Stimulated activated CD8-positive, alpha-beta memory T cell treated with anti-CD3 and anti-CD28 coated beads, Interleukin-15, amount 100 ng/mL, for 4 hours (primary cell): ENCODE results near the gene HDAC4.

ENCODE experiments used
- DNase-seq, 2 donors: peaks; one replicate each; pipeline ENCODE4 v3.0.0-alpha.2; 2020; ENCODE audit warnings: low read depth in 2 of 2

The HDAC4 gene

DNA sequence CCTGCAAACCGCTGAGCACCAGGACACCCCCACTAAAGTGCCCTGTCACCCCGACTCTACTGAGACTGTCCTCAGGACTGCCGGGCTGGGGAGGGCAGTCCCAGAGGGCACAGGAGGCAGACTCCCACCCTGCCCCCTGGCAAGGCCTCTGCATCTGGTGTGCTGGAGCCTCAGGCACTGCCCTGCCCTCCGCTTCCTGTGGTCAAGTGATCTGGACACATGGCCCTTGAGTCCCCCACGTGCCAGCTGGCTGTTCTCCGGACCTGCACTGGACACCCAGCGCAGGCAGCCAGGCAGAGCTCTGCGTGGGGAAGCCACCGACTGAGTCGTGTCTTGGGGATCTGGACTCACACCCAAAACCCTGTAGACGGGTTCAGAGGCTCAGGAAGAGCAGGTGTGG lies 335.3 kb downstream of the HDAC4 start:
- no peak for DNase-seq

DNA sequence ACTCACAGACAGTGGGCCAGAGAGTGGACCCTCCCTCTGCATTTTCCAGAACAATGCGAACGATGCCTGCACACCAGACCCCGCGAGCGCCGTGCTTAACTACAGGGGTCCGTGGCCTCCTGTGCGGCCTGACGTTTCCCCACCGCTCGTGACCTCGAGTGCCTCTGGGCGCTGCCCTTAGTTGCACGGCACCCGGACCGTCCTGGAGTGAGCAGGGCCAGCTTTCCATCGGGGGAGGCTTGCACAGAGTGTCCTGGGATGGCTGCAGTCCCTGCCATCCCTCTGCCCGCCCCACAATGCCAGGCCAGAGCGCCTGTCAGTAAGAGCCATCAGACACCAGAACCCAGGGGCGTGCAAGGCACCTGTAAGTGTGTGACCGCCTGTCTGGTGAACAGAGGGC lies 335.9 kb downstream of the HDAC4 start:
- DNase-seq = no peak

DNA sequence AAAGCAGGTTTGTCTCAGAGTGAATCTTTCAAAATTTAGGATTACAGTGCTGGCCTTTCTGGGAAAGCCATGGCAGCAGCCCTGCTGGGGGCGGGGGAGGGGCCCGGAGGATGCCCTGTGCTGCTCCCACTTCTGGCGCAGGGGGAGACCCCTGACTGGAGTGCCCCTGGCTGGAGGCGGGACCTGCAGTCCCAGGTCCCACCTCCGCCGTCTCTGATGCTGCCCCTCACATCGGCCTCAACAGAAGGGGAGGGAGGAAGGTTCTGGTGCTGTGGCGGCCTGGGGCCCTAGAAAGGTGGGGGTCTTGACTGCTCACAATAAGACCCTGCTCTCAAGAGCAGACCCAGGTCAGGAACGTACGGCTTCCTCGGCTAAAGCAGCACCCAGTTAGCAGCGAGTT lies 336.6 kb downstream of the HDAC4 start:
- no peak for DNase-seq

DNA sequence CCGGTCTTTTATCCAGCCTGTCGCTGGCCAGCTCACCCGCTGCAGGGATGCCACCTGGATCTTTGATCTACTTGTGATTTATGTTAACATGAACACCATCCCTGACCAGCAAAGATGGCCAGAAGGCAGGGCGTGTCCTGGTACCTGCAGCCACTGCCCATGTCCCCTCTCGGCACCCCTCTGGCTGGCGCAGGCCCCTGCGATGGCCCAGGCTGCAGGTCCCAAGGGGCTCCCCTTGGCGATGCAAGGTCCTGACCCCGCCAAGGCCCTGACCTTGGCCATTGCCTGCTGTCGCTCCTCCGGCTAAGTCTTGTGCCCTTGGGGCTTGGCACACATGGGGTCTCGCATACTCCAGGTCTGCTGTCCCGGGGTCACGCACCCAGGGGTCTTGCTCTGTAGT lies 338.1 kb downstream of the HDAC4 start:
- no peak for DNase-seq

DNA sequence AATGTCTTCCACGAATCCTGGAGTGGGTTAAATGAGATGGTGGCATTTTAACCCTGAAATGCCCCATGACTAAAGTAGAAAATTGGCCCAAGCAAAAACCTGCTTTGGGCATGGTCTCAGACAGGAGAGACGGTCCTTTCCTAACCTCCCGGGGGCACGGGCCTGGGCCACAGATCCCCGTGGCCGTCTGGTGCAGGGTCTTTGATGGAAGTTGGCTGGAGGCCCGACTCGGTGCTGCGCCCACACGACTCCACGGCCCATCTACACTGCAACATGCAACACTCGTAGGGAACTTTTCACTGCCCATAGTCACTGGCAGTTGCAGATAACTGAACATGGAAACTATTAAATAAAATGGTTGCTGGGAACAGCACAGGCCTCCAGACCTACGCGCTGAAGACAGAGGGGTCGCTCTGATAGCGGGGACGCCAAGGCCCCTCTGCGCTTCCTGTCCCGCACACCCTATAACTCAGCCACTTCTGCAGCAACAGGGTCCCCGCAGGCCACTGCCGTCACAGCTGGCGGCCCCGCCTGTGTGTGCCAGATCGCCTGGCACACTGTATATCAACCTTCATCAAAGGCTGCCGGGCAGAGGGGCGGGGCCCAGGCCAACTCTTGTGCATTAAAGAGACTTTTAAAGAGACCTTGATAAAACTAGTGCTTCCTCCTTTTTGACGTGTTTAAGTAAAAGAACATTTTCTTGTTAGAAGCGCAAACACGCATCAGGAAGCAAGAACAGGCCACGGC lies 338.8 kb downstream of the HDAC4 start:
- DNase-seq = no peak

DNA sequence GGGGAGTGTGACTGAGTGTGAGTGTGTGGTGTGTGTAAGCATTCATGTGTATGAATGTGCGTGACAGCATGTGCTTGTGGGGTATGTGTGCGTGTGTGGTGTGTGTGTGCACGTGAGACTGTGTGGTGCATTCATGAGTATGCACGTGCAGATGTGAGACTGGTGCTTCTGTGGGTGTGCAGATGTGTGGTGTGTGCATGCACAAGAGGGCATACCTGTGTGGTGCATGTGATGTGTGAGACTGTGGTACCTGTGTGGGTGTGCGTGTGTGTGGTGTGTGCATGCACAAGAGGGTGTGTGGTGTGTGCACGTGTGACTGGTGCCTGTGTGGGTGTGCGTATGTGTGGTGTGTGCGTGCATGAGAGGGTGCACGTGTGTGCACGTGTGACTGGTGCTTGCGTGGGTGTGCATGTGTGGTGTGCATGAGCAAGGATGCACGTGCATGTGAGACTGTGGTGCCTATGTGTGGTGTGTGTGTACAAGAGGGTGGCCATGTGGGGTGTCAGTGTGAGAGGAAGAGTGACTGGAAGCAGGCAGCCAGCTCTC lies 339.6 kb downstream of the HDAC4 start:
- no peak for DNase-seq

DNA sequence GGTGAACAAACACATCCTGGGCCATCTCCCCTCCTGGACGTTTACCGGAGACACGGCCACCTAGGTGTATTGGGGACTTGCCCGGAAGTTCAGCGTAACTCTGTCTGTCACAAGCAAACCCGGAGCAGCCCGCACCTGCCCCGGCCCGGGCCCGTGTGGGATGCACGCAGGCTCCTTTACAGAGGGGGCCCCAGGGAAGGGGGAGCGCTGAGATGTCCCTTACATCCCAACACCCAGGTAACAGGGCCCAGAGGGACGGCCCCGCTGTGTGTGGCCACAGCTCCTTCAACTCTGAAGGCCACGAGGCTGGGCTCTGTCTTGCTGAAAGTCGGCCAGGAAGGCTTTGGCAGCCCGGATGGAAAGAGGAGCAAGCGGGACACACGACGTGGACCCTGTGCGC lies 340.1 kb downstream of the HDAC4 start:
- DNase-seq = no peak

DNA sequence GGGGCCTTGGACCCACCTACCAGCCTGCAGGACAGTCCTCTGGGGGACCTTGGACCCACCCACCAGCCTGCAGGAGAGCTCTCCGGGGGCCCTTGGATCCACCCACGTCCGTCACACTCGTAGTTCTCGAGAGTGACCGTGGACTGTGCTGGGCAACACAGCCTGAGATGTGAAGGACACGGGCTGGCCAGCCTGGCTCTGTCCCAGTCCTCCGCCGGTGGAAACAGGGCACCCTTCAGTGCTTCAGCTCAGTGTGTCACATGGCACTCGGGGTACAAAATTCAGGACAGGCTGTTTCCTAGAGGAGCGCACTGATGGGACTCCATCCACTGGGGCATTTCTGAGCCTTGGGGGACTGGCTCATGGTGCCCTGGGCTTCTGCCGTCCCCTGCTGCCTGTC lies 341.0 kb downstream of the HDAC4 start:
- DNase-seq = no peak

DNA sequence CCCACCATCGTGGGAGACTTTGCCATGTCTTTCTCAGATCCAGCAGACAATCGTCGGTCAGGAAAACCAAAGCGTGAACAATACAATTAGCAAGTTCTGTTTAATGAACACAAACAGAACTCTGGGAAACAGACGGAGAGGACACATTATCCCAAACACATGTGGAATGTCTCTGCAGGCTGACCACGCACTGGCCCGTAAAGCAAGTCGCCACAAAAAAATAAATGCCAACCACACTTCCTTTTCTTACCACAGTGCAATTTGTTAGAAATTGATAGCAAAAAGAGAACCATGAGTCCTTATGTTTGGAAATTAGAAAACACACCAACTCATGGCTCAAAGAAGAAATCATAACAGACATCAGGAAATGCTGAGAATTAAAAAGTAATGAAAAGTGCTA lies 342.1 kb downstream of the HDAC4 start:
- DNase-seq = no peak

DNA sequence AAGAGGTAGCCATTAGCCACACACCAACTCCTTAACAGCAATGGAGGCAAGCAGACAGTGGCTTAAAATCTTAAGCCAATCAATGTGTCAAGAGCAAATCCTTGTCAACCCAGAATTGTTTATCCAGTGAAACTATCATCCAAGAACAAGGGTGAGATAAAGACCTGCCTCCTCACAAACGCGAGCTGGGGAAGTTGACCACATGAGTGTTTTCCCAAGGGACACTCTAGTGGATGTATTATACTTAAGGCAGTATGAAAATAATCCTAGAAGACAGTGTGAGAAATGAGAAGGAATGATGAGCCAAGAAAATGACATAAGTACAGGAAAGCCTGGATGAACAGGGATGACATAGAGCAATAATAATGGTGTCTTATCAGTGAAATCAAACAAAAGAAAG lies 343.3 kb downstream of the HDAC4 start:
- DNase-seq = no peak

DNA sequence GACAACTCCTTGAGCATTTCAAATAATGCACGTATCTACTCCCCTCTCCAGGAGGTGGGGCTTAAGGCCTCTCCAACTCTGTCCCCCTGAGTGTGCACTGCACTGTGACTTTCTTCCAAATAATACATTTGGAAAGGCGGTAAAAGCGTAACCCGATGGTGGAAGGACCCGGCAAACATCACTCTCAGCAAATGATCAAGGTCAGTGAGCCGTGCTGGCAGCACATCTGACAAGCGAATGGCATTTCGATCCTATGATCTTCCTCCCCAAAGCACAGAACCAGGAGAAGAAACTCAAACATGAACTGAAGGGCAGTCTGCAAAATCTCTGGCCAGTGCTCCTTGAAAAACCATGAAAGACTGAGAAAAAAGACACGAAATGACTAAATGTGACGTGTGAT lies 344.2 kb downstream of the HDAC4 start:
- no peak for DNase-seq

DNA sequence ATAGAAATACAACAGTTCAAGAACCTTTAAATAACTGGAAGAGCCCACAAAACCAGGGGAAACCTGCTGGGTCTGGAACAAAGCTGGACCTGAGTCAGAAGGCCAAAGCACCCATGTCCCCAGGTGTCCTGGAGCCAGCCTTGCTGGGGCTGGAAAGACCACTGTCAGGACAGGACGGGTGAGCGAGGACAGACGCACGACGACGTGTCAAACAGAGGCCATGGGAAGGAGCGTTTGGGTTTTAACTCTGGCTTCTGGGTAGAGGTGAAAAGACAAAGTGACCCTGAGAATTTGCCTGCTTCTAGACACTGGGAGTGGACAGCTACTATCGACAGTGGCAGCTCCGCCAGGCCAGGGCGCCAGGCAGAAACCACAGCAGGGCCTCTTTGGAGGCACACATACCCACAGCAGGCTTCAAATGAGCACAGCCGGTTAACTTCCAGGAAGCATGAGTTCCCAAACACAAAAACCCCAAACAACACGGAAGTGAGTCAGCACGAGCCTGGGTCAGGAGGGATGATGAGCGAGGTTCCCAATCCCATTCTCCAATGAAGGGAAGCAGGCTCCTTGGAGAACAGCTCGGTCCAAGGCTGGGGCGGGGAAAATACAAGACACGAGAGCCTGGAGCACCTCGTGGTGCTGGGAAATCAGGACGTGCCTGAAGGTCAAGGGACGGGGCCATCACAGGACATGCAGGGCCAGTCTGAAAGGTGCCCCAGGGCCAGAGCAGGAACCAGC lies 344.9 kb downstream of the HDAC4 start:
- DNase-seq = no peak

DNA sequence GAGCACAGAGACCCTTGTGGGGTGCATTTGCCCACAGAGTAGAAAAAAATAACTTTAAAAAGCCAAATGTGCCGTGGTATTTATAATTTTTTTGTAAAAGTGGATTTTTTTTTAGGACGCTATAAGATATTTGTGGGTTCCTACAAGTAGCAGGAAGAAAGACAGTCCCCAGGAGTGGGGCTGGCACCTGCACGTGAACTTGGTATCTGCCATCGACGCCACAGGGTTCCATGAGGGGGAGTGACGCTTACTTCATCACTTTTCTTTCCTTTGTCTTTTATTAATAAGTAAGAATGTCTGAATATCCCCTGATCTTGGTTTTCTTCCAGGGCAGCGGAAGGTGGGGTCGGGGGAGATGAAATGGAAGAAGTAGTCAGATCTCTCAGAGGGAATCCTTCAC lies 345.9 kb downstream of the HDAC4 start:
- DNase-seq = no peak

DNA sequence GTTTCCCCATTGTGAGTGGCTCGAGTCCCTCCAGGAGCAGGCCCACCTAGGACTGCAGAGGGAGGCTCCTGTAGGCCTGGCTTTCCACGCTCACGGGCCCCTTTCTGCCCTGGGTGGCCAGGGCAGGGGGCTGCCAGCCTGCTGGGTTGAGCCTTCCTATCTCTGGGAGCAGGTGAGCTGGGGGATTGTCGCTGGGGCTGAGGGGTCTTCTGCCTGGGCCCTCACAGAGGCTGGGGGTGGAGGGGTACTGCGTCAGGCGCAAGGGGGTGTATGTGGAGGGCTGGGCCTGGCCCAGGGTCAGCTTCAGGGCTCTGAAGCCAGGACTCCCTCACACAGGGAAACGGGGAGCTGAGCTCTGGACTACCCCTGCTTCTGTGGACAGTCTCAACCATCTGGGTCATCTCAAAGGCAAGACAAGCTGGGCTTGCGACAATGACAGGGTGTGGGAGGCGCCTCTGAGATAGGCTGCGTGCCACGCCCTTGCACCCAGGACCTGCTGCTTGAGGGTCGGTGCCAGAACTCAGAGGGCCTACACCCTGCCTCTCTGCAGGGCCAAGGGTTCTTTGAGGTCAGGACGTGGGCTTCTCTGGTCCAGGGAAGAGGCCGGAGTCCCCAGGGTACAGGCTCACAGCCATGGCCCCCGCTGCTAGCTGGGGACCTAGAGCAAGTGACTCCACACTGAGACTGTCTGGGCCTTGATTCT lies 346.9 kb downstream of the HDAC4 start:
- no peak for DNase-seq

DNA sequence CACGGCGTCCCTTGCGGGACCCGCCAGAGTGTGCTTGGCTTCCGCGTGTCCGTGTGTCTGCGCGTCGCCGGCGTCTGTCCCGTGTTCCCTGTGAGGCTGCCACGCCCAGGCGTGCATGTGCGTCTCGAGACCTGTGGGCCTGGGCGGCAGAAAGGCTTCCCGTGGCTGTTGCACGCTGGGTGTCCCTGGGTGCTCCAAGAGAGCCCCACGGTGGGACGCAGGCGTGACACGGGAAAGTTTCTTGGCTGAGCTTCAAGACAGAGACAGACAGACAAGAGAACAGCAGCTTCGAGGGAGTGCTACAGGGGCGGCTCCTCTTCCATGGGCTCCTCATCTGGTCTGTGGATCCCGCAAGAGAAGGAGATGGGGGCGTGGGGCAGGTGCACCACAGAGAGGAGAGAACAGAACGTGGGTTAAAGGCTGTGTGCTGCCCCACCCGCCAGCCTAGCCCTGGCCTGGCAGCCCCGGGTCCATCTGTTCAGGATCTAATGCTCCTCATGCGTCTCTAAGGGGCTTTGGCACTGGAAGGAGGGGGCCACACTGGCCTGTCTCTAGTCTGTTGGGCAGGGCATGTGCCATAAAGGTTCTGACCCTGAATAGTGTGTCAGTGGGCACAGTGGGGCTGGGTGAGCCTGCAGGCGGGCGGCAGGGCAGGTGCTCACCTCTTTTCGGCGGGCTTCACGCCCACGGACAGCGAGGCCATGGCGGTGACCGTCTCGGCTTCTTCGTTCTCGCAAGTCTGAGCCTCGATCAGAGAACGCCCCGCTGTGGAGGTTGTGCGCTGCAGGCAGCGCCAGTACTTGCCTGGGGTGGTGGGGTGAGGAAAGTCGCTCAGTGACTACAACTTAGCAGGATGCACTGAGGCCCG lies 347.8 kb downstream of the HDAC4 start:
- no peak for DNase-seq

DNA sequence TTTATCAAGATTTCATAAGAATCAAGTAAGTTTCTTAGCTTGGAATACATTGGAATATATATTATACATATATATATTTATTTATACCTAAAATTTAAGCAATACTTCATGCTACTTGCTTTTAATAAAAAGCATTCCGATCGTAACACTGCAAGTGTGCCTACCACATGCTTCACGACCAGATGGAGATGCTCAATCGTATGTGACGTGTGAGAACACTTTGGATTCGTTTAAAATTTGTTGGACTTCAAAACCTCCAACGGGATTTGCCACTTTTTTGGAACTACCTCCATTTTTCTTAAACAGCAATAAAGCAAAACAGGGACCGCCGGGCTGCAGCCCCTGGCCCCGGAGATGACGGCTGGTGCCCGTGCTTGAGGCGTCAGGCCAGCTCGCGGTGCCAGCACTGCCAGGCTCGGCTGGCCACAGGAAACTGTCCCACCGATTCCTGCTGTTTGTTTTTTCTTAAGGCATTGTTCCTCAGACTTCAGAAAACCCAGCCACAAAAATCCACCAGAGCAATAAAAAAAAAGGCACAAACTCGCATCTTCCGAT lies 348.9 kb downstream of the HDAC4 start:
- no peak for DNase-seq

DNA sequence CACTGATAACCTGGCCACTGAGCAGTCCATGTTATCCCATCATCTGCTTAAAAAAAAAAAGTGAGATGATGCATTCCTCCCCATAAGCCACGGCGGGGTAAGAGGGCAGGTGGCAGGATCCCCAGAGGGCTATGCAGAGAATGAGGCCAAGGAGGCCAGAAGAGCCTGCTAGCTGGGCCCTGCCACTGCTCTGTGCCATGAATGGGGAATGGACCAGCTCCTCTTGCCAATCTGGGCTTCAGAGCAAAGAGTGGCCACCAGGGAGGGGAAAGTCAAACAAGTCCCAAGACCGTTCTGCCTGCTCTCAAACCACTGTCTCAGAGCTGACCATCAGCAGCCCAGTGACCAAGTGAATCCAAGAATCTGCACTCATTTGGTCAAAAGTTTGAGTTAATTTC lies 350.6 kb downstream of the HDAC4 start:
- no peak for DNase-seq

DNA sequence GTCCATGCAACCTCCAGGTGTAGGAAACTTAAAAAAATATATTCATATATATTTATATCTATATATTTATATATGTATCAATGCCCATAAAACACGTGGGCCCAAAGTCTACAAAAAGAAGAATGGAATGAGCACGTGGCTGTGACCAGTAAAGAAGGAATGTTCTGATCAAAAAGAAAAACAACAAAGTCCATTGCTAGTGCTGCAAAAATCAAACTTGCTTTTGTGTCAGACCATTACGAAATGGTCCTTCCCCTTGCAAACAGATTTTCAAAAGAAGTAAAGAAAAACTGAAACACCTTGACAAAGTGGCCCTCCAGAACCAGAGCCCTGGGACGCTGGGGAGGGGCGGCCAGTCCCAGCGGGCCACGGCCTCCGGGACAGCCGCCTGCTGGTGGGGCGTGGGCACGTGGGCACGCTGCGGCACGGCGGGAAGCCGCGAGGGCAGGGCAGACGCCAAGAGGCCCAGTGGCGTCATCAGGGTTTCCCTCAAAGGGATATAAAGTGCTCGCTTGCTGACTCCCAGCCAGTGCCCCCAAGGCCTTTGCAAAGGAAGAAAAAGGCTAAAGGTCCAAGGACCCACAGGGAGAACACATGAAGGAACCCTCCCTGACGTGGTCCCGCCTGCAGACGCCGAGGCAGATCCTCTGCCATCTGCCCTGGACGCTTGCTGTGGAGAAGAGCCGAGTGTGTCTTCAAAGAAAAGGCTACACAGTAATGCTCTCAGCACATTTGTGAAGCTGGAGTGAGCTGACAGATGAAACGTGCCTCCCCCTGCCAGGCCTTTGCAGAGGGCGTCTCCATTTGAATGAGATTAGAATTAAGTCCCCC lies 351.2 kb downstream of the HDAC4 start:
- no peak for DNase-seq

DNA sequence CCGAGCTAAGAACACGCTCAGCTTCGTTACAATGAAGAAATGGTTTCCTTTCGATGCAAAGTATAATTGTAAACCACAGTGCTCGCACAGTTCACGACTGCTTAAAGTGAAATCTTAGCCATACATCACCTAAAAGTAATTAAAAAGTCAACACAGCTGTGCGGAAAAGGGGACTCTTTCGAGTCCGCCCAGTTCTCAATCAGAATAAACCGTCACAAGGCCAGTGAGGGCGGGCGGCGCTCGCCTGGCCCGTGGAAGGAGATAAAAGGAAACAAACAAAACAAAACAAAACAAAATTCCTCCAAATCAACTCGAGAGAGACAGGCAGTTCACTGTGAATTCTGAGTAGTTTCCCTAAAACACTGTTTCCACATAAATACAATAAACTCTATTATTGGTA lies 352.1 kb downstream of the HDAC4 start:
- no peak for DNase-seq

DNA sequence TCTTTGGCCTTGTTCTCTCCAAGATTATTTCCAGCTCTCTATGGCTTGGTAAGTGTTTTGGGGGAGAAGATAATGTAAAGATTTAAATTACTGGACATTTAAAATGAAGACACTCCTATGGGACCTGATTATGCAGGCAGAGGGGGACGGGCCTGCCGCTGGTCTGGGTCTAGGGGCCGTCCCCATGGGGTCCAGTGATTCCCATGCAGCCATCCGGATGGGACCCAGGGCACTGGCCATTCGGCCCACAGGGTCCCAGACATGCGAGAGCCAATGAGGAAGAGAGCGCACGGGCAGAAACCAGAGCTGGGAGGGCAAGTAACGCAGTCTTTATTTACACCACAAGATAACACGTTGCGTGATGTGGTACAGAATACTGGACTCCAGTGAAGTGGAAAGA lies 353.0 kb downstream of the HDAC4 start:
- DNase-seq = no peak

DNA sequence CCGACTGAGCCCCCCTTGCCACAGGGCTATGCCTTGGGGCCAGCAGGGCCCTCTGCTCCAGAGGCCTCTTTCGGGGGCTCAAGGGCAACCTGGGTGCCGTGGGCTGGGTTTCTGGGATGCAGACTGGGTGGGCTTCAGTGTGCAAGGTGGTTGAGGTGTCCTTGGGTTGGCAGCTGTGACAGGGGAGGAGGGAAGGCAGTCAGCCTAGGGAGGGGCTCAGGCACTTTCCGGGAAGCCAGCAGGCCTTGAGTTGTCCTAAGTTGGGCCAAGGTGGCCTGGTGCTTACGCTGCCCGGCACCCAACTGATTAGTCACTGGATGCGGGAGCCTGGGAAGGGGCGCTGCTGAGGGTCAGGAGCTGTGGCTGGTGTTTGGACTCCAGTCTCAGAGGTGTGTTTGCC lies 353.4 kb downstream of the HDAC4 start:
- no peak for DNase-seq
